Ectodermal cell (in vitro differentiated cells): ENCODE results near the gene CALN1. TPM values are rescaled to one million over a fixed set of nuclear protein-coding genes. Genes with fewer than 3 reads are reported as not detected.
"Not testable (repeated sequence)": the region's sequence is repeated elsewhere in the genome, so short reads cannot be mapped to it uniquely, and the experiment has no call there.

Experiments used
- H3K27ac ChIP-seq: 2 replicates; pipeline ENCODE4 v1.7.0; 2013; ENCODE audit warnings: mild to moderate bottlenecking, low read depth, low read length; ENCODE audit not compliant: insufficient read depth, poor library complexity, severe bottlenecking
- H3K27me3 ChIP-seq: 2 replicates; pipeline ENCODE4 v1.7.0; 2013; ENCODE audit warnings: mild to moderate bottlenecking, low read length; ENCODE audit not compliant: insufficient read depth, control insufficient read depth, poor library complexity, severe bottlenecking
- H3K36me3 ChIP-seq: one replicate; pipeline ENCODE4 v1.7.0; 2013; ENCODE audit warnings: low read length; ENCODE audit not compliant: control insufficient read depth, insufficient read depth
- H3K4me1 ChIP-seq: one replicate; pipeline ENCODE4 v1.7.0; 2013; ENCODE audit warnings: low read length; ENCODE audit not compliant: control insufficient read depth, insufficient read depth
- H3K4me3 ChIP-seq: 2 replicates; pipeline ENCODE4 v1.7.0; 2013; ENCODE audit warnings: low read depth, low read length, control low read depth; ENCODE audit not compliant: insufficient read depth
- H3K9me3 ChIP-seq: 2 replicates; pipeline ENCODE4 v1.7.0; 2013; ENCODE audit warnings: mild to moderate bottlenecking, low read length, moderate library complexity; ENCODE audit not compliant: control insufficient read depth
- WGBS, 2 experiments: methylation state at CpG; one replicate each; pipeline ENCODE4 v1.1.7; 2013; ENCODE audit warnings: missing lambda C conversion rate in 2 of 2; 5-methylcytosine and 5-hydroxymethylcytosine counted together
- polyA plus RNA-seq, 4 experiments: library from polyadenylated mRNA; stranded (reverse); fragments of 50-300 nt; gene quantifications; one replicate each; pipeline ENCODE4 v1.2.3, GENCODE V29; 2013

Gene CALN1
- 1.3 TPM for polyA plus RNA-seq (2013, experiment 1 of 4)
- polyA plus RNA-seq (2013, experiment 2 of 4) = 1.5 TPM
- 1.9 TPM for polyA plus RNA-seq (2013, experiment 3 of 4)
- polyA plus RNA-seq (2013, experiment 4 of 4) = 0.97 TPM

DNA sequence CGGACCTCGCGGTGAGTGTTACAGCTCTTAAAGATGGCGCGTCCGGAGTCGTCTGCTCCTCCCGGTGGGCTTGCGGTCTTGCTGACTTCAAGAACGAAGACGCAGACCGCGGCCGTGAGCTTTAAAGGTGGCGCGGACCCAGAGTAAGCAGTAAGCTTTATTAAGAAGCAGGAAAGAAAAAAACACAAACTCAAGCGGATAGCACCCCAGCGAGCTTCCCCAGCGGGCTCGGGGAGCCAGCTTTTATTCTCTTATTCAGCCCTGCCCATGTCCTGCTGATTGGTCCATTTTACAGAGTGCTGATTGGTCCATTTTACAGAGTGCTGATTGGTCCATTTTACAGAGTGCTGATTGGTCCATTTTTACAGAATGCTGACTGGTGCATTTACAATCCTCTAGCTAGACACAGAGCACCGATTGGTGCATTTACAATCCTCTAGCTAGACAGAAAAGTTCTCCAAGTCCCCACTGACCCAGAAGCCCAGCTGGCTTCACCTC lies at the start of gene CALN1:
Gene CALN1, minus strand, starts transcription at position 218 of the 498 bp plus-strand sequence.
- H3K9me3 ChIP-seq, H3K27me3 ChIP-seq, H3K27ac ChIP-seq, H3K4me3 ChIP-seq, H3K4me1 ChIP-seq, H3K36me3 ChIP-seq: not testable (repeated sequence)
- WGBS, 2 experiments = 94 to 95% methylated on average over 21 of the region's 21 CpGs

DNA sequence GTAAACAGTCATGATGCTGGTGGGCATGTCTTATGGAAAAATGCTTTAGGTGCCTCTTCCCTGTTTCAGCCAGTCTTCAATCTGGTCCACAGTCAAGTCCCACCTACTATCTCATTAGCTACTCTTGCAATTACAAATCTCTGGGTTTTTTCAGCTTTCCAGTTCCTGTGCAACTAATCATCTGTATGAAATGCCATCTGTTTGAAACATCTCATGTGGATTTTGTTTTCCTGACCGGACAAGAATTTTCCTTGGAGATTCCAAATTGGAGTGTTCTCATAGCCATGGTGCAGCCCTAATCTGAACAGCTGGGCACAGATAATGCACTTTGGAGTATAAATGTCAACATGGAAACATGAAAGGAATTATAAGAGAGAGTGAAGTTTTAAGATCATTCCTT lies 41.3 kb upstream of the CALN1 start:
- 96 to 97% methylated on average over 1 of the region's 1 CpG for WGBS, 2 experiments
- no peaks in the 10 kb centered on the region for H3K4me1 ChIP-seq
- no peak overlapping the region for H3K27ac ChIP-seq
- H3K36me3 ChIP-seq = no peaks in the 10 kb centered on the region
- no peak overlapping the region for H3K4me3 ChIP-seq
- no peaks in the 10 kb centered on the region for H3K9me3 ChIP-seq
- no peaks in the 10 kb centered on the region for H3K27me3 ChIP-seq

DNA sequence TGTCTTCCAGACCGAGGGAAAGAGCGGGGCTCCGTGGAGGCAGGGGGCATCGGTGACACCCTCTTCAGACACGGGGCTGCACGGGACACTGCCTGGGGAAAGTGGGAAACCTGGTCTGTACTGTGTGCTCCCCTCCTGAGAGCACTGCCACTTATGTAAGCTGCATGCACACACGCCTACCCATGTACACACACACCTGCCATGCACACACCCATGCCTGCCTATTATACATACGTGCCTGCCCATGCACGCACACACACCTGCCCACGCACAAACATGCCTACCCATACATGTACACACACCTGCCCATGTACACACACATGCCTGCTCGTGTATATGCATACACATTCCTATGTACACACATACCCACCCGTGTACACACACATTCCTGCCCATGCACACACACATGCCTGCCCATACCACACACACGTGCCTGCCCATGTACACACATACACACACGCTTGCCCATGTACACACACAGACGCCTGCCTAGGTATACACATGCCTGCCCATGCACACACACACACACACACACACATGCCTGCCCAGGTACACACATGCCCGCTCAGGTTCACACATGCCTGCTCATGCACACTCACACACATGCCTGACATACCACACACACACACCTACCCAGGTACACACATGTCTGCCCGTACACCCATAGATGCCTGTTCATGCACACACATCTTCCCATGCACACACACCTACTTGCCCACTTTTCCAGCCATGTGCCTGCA lies 35.5 kb upstream of the CALN1 start:
- Histone ChIP-seq H3K27ac (no peak overlapping the region), H3K27me3 (no peaks in the 10 kb centered on the region)
- 91 to 93% methylated on average over 17 of the region's 17 CpGs for WGBS, 2 experiments

DNA sequence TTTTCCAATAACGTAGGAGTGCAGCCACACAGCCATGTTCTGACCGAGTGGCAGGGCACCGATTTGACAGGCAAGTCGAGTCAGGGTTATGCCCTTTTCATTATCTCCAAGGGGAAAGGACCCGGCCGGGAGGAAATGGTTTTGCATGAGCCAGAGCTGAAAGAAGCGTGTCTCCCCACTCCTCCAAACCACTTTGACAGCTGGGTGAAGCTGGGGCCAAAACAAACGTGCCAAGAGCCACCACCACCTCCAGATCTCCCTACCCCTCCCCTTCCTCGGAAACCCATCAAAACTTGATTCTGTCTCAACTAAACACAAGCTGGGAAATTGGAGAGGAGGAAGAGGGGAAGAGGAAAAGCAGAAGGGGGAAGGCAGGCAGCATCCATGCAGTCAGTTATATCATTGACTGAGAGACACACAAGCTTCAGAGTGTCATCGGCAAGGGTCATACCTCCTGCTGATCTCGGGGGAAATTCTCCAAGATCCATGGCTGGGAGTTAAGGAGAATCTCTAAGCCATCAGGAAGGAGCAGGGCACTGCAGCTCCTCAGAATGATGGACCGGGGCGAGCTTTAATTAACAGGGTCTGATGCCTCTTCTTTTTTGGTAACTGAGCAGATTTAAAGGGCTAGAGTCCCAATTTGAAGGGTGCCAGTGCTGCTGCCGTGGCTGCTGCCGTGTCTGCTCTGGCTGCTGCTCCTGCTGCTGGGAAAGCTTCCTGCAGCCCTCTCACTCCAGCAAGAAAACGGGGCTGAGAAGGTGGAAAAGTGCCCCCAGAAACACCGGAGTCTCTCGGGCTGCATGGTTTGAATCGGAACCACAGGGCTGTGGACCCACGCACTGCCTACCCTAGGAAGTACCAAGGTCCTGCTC lies 34.7 kb upstream of the CALN1 start:
- no peak overlapping the region for H3K4me3 ChIP-seq
- H3K4me1 ChIP-seq = peaks cover 8% of the 10 kb centered on the region
- no peaks in the 10 kb centered on the region for H3K9me3 ChIP-seq
- H3K36me3 ChIP-seq = no peaks in the 10 kb centered on the region
- H3K27ac ChIP-seq = no peak overlapping the region
- H3K27me3 ChIP-seq = no peaks in the 10 kb centered on the region
- 62 to 65% methylated on average over 19 to 20 of the region's 20 CpGs for WGBS, 2 experiments

More for the DNA sequence above, 35.5 kb upstream of the CALN1 start:
- Histone ChIP-seq H3K4me3 (no peak overlapping the region), H3K9me3 (no peaks in the 10 kb centered on the region), H3K4me1 (peaks cover 8% of the 10 kb centered on the region), H3K36me3 (no peaks in the 10 kb centered on the region)

DNA sequence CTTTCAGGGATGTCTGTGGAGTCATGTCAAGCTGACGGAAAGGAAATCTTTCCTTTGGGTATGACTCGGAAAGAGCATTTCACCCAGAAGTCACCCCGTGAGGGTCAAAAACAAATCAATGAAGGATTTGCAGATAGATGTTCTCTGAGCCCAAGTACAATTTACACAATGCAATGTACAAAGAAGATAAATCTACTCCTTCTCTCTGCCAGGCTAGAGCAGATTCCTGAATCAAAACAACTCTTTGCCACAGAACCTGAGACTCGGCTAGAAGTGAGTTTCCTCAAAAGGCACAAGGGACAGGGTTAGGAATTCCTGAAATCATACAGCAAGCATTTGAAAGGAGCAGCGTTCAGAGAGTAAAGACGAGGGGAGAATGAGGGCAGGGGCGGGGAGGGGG lies 34.0 kb upstream of the CALN1 start:
- Histone ChIP-seq H3K4me1 (peaks cover 8% of the 10 kb centered on the region), H3K9me3 (no peaks in the 10 kb centered on the region), H3K4me3 (no peak overlapping the region), H3K36me3 (no peaks in the 10 kb centered on the region), H3K27ac (no peak overlapping the region), H3K27me3 (no peaks in the 10 kb centered on the region)
- WGBS, 2 experiments = 75 to 84% methylated on average over 7 of the region's 7 CpGs

DNA sequence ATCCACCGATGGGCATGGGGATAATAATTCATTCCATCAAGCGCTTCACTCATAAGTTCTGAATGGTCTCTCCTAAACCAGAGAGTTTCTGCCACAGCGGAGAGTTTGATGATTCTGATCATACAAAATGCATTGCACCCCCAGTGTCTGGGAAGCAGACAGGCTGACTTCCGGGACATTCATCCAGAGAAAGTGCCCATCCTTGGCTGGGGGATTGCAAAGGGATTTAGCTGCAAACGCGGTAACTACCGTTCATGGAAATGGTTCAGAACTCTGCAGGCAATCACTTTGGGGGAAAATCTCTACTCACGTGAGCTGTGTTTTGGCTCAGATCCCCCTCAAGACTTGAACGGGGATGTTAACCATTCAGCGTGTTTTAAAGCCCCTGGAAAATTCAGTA lies 33.4 kb upstream of the CALN1 start:
- no peak overlapping the region for H3K4me3 ChIP-seq
- WGBS, 2 experiments = 89% methylated on average over 10 of the region's 10 CpGs
- H3K27ac ChIP-seq = no peak overlapping the region
- H3K27me3 ChIP-seq = no peaks in the 10 kb centered on the region
- peaks cover 8% of the 10 kb centered on the region for H3K4me1 ChIP-seq
- no peaks in the 10 kb centered on the region for H3K9me3 ChIP-seq
- no peaks in the 10 kb centered on the region for H3K36me3 ChIP-seq

DNA sequence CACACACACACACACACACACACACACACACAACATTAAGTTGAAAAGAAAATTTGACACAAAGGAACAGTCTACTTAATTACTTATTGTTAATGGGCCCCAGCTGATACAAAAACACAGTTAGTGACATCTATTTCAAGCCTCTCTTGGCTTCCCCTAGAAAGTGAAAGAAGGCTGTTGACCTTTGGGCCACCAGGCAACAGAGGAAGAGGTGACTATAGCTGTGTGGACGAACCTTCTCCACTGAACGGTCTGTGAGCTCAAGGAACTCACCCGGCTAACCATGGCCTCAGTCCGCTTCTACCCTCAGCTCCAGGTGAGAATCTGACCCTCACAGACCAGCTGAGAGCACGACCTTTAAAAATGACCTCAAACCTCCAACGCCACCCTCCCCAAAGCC lies 32.9 kb upstream of the CALN1 start:
- Histone ChIP-seq H3K4me3 (no peak overlapping the region), H3K27ac (no peak overlapping the region), H3K9me3 (no peaks in the 10 kb centered on the region), H3K36me3 (no peaks in the 10 kb centered on the region), H3K4me1 (peaks cover 8% of the 10 kb centered on the region), H3K27me3 (no peaks in the 10 kb centered on the region)
- 89 to 92% methylated on average over 6 of the region's 6 CpGs for WGBS, 2 experiments

DNA sequence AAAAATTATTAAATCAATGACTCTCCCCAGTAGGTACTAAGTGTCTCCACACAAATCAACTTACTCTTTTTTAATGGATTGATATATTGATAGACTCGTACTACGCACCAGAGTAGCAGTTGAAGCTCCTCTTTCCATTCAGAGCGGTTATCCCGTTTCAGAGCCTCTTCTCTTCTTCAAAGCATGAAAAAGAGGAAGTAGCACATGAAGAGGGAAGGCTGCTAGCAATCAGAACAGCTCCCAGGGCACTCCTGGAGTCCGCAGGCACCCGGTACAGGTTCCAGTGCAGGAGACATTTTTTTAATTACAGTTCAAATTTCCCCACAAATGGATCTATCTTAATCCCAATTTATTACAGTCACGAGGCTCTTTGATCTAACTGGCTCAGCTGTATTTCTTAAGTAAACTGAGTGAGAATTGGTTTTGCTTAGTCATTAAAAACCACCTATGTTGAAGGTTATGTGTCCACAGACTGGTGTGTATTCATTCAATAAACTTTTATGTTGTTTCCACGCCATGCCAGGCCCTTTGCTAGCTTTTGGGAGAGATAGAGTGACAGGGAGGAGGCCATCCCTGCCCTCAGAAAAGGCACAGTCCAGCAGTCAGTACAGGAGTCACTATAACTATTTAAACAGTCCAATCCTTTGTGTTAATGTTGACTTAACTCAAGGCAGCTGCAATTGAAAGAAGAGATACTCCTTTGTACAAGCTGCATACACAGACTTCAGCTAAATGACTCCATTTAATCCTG lies 32.1 kb upstream of the CALN1 start:
- 88 to 95% methylated on average over 8 of the region's 8 CpGs for WGBS, 2 experiments
- Histone ChIP-seq H3K4me3 (no peak overlapping the region), H3K36me3 (no peaks in the 10 kb centered on the region), H3K4me1 (peaks cover 8% of the 10 kb centered on the region), H3K27ac (no peak overlapping the region), H3K27me3 (no peaks in the 10 kb centered on the region), H3K9me3 (no peaks in the 10 kb centered on the region)

DNA sequence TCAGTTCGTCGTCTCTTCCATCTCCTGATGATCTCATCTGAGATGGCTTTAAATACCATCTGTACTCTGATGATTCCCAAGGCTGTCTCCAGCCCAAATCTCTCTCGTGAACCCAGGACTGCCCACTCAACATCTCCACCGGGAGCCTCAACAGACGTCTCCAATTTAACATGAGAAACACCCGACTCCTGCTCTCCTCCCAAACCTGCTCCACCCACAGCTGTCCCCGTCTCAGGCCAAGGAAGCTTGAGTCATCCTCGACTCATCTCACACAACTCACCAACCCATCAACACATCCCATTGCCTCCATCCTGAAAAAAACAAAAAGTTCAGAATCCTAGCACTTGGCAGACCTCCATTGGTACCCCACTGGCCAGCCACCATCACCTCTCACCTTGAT lies 29.7 kb upstream of the CALN1 start:
- 76 to 88% methylated on average over 8 of the region's 8 CpGs for WGBS, 2 experiments
- no peak overlapping the region for H3K27ac ChIP-seq
- H3K9me3 ChIP-seq = no peaks in the 10 kb centered on the region
- no peaks in the 10 kb centered on the region for H3K27me3 ChIP-seq
- H3K4me3 ChIP-seq = no peak overlapping the region
- H3K4me1 ChIP-seq = peaks cover 2% of the 10 kb centered on the region
- no peaks in the 10 kb centered on the region for H3K36me3 ChIP-seq
